ENCODE data around the gene GPC3. TPM values are rescaled to one million over a fixed set of nuclear protein-coding genes. Genes with fewer than 3 reads are reported as not detected.

Gene GPC3
- total RNA-seq, 4 donors from 2014 or later: 4.9 to 10.9 (median 9.2) TPM

DNA sequence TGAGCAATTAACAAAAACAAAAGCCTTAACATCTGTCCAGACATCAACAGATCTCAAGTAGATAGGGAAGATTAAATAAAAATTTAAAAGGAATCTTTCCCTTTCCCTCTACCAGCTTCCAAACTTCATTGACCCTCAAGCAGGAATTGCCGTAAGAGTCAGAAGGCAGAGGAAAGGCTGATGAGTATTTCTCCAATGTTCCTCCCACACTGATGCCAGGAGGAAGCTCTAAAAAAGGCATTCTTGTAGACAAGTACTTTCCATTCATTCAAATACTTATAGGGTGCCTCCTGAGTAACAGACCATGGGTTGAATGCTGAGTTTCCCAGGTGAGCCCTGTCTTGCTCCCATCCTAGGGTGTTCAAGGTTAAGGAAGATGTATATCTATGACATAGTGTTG is 418.5 kb downstream of the GPC3 start:
- DNase-seq (ENCODE audit: low spot score in 2 of 2): no peak
- H3K27ac ChIP-seq: no peak overlapping the region
- H3K36me3 ChIP-seq: no peaks in the 10 kb centered on the region
- WGBS: 100% methylated on average over 1 of the region's 1 CpG
- no peak overlapping the region for H3K4me3 ChIP-seq
- no peaks in the 10 kb centered on the region for H3K9me3 ChIP-seq
- TF ChIP-seq POLR2A (IDR thresholded peaks at IDR 0.05): no peak
- H3K4me1 ChIP-seq: no peaks in the 10 kb centered on the region
- H3K27me3 ChIP-seq: no peaks in the 10 kb centered on the region

- no peaks in the 10 kb centered on the region for H3K27me3 ChIP-seq
- no peak for DNase-seq (ENCODE audit: low spot score in 2 of 2)
- H3K27ac ChIP-seq: no peak overlapping the region
- no peaks in the 10 kb centered on the region for H3K9me3 ChIP-seq
- no peaks in the 10 kb centered on the region for H3K4me1 ChIP-seq
- no peak overlapping the region for H3K4me3 ChIP-seq
- 70% methylated on average over 2 of the region's 2 CpGs for WGBS
- TF ChIP-seq CTCF (IDR thresholded peaks at IDR 0.05) (no peak), POLR2AphosphoS5 (IDR thresholded peaks at IDR 0.05) (no peak), POLR2A (IDR thresholded peaks at IDR 0.05) (no peak), EP300 (IDR thresholded peaks at IDR 0.05) (no peak)
- no peaks in the 10 kb centered on the region for H3K36me3 ChIP-seq
Measured at GRCh38 chrX:133563705-133564104, 421.7 kb downstream of the GPC3 start.

DNA sequence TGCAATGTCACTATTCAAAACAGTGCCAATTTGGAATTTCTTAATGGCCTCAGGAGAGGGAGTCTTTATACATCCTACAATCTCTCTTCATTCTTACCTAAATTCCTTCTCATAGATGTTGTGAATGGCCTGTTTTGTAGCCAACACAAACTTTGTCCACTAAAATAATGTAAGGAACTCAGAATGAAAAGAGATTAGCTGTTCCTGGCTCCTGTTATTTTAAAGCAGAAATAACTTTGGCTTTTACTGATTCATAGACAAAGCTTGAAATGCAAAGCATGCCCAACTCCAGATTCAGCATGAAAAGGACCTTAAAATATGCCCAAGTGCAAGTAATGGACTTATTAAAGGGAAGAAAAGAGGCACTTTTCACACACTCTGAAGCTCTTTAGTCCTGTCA is 424.1 kb downstream of the GPC3 start:
- Histone ChIP-seq H3K27me3 (no peaks in the 10 kb centered on the region), H3K4me1 (no peaks in the 10 kb centered on the region), H3K9me3 (no peaks in the 10 kb centered on the region), H3K27ac (no peak overlapping the region), H3K4me3 (no peak overlapping the region), H3K36me3 (no peaks in the 10 kb centered on the region)
- TF ChIP-seq EP300 (IDR thresholded peaks at IDR 0.05) (no peak), POLR2A (IDR thresholded peaks at IDR 0.05) (no peak), CTCF (IDR thresholded peaks at IDR 0.05) (no peak), POLR2AphosphoS5 (IDR thresholded peaks at IDR 0.05) (no peak)
- no peak for DNase-seq (ENCODE audit: low spot score in 2 of 2)

DNA sequence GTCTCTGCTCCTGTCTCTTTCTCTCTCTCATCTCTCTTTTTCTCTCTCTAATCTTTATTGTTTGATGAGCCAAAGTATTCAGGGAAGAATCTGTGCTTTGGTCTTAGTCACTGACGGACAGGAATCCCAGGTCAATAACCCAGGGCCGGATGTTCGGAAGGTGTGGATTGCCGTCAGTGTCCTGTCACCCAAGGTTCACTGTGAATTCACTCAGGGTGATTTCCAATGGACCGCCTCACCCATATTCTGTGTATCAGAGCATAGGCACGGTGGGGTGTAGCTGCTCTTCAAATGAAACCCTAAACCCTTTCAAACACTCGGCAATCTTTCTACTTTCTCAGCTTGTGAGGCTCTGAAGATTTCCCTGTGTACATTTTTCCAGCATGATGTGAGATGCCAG is 425.5 kb downstream of the GPC3 start:
- Histone ChIP-seq H3K4me3 (no peak overlapping the region), H3K27me3 (no peaks in the 10 kb centered on the region), H3K9me3 (no peaks in the 10 kb centered on the region), H3K27ac (no peak overlapping the region), H3K36me3 (no peaks in the 10 kb centered on the region), H3K4me1 (no peaks in the 10 kb centered on the region)
- WGBS: 91% methylated on average over 7 of the region's 7 CpGs
- no peak for DNase-seq (ENCODE audit: low spot score in 2 of 2)
- TF ChIP-seq POLR2A (IDR thresholded peaks at IDR 0.05) (no peak), CTCF (IDR thresholded peaks at IDR 0.05) (no peak), POLR2AphosphoS5 (IDR thresholded peaks at IDR 0.05) (no peak), EP300 (IDR thresholded peaks at IDR 0.05) (no peak)

DNA sequence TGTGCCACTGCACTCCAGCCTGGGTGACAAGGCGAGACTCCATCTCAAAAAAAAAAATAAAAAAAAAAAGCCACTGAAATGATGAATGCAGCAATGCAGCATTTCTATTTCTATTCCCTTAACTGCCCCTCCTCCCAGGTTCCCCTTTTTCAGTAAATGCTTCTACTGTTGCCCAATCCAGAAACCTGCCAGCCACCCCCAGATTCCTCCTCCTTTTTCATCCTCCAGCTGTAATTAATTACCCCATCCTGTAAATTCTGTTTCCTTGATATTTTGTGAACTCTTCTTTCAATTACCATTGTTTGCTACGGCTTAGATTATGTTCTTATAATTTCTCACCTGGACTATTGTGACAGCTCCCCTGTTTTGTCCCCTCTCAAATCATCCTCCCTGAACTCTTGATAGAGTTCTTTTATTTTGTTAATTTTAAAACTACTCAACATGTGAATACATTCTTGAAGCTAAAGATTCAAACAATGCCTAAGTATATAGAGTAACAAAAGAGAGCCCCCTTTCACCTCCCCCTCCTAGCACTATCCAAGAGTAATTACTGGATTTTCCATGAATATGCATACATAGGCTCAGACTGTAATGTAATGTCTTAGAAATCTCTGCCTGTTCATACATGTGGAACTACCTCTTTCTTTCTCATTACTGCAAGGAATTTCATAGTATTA is 429.5 kb downstream of the GPC3 start:
- H3K27me3 ChIP-seq: no peaks in the 10 kb centered on the region
- no peaks in the 10 kb centered on the region for H3K4me1 ChIP-seq
- DNase-seq (ENCODE audit: low spot score in 2 of 2): no peak
- no peaks in the 10 kb centered on the region for H3K9me3 ChIP-seq
- H3K36me3 ChIP-seq: no peaks in the 10 kb centered on the region
- no peak overlapping the region for H3K27ac ChIP-seq
- no peak overlapping the region for H3K4me3 ChIP-seq
- WGBS: 76% methylated on average over 2 of the region's 2 CpGs
- TF ChIP-seq POLR2AphosphoS5 (IDR thresholded peaks at IDR 0.05) (no peak), CTCF (IDR thresholded peaks at IDR 0.05) (no peak), POLR2A (IDR thresholded peaks at IDR 0.05) (no peak), EP300 (IDR thresholded peaks at IDR 0.05) (no peak)

All from suprapubic skin (tissue), 4 donors.